Smooth muscle cell of the brain vasculature (primary cell): ENCODE results near the gene ZNF726.
A peak's percentile ranks its signal among the peaks of the same experiment; 100 is the strongest.
"Not testable (repeated sequence)": the region's sequence is repeated elsewhere in the genome, so short reads cannot be mapped to it uniquely, and the experiment has no call there.

ENCODE experiments used
- DNase-seq: peaks from one replicate; pipeline ENCODE4 v3.0.0-alpha.2; 2012; ENCODE audit warnings: low read depth, low spot score

ZNF726 gene

GRCh38 chr19:23914402-23915286, at the start of gene ZNF726:
TSS of gene ZNF726 (plus strand) at chr19:23914886. CDS start at chr19:23914995, 109 bp downstream.
- peak; percentile 83 for DNase-seq

GRCh38 chr19:23867895-23868294, 46.8 kb upstream of the ZNF726 start:
- no peak for DNase-seq

- DNase-seq: no peak
Measured at GRCh38 chr19:23868630-23869029, 46.1 kb upstream of the ZNF726 start.

- DNase-seq: no peak
Measured at GRCh38 chr19:23872282-23872919, 42.3 kb upstream of the ZNF726 start.

DNA sequence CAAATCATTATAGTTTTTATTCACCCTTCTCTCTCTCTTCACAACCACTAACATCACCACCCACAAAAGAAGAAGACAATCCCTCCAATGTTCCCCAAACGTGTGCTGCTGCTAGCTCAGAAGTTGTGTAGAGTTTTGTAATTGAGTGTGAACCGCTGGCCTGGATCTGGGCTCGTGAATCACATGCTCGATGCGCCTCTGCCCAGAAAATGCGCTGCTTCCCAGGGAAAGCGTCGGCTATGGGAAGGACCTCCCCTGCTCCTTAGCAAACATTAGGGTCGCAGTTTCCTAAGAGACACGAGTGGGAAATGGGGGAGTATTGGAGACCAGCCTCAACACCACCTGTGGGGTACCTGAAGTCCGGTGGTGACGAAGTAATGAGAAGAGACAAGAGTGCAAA, 38.4 kb upstream of the ZNF726 start:
- DNase-seq: no peak

- DNase-seq: not testable (repeated sequence)
Measured at GRCh38 chr19:23876756-23877155, 37.9 kb upstream of the ZNF726 start.

- no peak for DNase-seq
Measured at GRCh38 chr19:23882493-23882892, 32.2 kb upstream of the ZNF726 start.

DNA sequence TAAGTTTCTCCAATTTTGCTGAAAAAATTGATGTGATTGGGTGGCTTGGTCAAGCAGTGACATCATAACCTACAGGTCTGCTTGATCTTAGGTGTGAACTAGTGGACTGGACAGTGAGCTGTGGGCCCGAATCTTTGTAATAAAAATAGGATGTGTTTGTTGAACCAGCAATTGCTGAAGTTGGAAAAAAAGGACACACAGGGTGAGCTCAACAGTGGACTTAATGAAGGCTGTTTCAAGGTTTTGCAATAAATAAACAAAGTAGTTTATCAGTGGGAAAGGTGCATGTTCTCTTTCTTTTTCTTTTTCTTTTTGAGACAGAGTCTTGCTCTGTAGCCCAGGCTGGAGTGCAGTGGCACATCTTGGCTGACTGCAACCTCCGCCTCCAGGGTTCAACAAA, 30.3 kb upstream of the ZNF726 start:
- no peak for DNase-seq

GRCh38 chr19:23887642-23888041, 27.0 kb upstream of the ZNF726 start:
- no peak for DNase-seq

GRCh38 chr19:23896096-23896495, 18.6 kb upstream of the ZNF726 start:
- DNase-seq: not testable (repeated sequence)

DNA sequence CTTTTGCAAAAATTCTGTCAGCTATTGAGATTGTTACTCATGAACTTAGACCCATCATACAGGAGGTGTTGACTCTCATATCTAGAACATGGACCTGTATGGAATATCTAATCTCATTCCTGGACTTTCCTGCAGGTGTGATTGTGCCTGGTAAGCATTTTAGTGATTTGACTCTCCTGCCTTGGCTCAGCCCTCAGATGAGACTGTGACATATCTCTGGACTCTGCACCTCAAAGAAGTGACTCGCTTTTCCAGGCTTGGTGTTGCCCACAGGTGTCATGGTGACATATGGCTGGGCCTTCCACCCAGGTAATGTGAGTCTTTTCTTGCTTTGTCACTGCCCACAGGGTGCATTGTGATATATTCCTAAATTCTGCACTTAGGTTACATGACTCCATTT, 17.8 kb upstream of the ZNF726 start:
- DNase-seq: no peak

GRCh38 chr19:23901360-23901759, 13.3 kb upstream of the ZNF726 start:
- DNase-seq: no peak

DNA sequence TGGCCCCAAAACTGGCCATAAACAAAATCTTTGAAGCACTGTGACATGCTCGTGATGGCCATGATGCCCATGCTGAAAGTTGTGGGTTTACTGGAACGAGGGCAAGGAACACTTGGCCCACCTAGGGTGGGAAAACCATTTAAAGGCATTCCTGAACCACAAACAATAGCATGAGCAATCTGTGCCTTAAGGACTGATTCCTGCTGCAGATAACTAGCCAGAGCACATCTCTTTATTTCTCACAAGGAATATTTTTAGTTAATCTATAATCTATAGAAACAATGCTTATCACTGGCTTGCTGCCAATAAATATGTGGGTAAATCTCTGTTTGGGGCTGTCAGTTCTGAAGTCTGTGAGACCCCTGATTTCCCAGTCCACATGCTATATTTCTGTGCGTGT, 10.3 kb upstream of the ZNF726 start:
- DNase-seq: no peak

- DNase-seq: no peak
Measured at GRCh38 chr19:23905771-23906170, 8.9 kb upstream of the ZNF726 start.

- DNase-seq: no peak
Measured at GRCh38 chr19:23906835-23907234, 7.9 kb upstream of the ZNF726 start.

DNA sequence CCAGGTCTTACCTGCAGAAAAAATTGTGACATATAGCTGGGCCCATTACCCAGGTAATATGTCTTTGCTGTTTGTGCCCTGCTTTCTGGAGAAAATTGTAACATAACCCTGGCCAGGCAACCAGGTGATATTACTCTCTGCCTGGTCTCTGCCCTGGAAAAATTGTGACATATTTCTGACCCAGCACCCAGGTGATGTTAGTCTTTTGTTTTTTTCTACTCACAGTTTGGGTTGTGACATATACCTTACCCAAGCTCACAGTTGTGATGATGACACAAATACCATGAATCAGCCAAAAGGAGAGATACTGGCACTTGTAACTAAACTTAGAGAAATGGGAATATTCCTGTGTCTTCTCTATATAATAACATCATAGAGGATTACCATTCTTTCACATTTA, 6.5 kb upstream of the ZNF726 start:
- no peak for DNase-seq

DNA sequence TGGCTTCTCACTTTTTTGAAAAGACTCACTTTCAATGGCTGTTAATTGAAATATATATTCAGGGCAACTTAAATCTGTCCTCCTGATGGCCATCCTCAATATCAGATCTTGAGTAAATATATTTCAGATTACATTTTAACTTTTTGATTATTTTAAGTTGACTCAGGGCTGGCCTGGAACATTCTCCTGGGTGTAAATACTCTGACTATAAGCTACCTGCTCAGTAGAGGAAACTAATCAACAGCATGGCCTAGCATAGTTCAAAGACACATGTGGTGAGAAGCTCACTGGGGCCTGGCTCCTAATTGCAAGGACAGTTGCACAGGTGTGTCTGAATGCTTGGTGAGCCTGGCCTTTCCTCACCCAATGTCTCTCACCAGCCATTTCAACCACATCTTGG, 5.5 kb upstream of the ZNF726 start:
- DNase-seq: no peak

DNA sequence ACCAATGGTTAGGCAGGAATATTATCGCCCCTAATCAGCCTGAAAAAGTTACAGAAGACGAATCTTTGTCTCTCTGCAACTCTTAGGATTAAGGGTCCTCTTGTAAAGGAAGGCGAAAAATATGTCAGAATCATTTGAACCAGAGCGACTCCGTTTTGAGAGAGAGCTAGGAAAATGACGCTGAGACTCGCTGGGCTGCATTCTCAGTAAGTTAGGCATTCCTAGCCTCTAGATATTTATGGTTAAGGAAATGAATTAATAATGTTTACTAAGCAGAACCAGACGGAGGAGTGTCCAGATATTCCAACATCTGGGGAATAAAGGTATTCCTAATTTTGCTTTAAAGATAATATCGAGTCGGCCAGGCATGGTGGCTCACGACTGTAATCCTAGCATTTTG, 755 bp upstream of the ZNF726 start:
- no peak for DNase-seq

GRCh38 chr19:23916991-23917390, 2.3 kb downstream of the ZNF726 start:
- no peak for DNase-seq

- no peak for DNase-seq
Measured at GRCh38 chr19:23917856-23918255, 3.2 kb downstream of the ZNF726 start.

- no peak for DNase-seq
Measured at GRCh38 chr19:23925285-23925684, 10.6 kb downstream of the ZNF726 start.

GRCh38 chr19:23932878-23933277, 18.2 kb downstream of the ZNF726 start:
- no peak for DNase-seq

- DNase-seq: not testable (repeated sequence)
Measured at GRCh38 chr19:23937031-23937430, 22.3 kb downstream of the ZNF726 start.
